Fibroblast of lung (primary cell): ENCODE data around the gene CSRP1. TPM values are rescaled to one million over a fixed set of nuclear protein-coding genes. Genes with fewer than 3 reads are reported as not detected.

Source experiments
- DNase-seq, 2 donors: peaks; one replicate each; pipeline versions ENCODE4 v3.0.0 to v3.0.0-alpha.2; 2010; ENCODE audit warnings: low read depth in 2 of 2
- H2AFZ ChIP-seq: 2 replicates; pipeline ENCODE4 v1.5.1; 2012; ENCODE audit warnings: low read length, control low read depth, inconsistent platforms
- H3K27ac ChIP-seq: 2 replicates; pipeline ENCODE4 v1.5.1; 2011; ENCODE audit warnings: low read length, control low read depth; ENCODE audit not compliant: insufficient read depth
- H3K27me3 ChIP-seq: 2 replicates; pipeline ENCODE4 v1.5.1; 2011; ENCODE audit warnings: mild to moderate bottlenecking, low read length; ENCODE audit not compliant: control insufficient read depth, insufficient read depth
- H3K36me3 ChIP-seq: 2 replicates; pipeline ENCODE4 v1.5.1; 2011; ENCODE audit warnings: low read length; ENCODE audit not compliant: control insufficient read depth, insufficient read depth
- H3K4me1 ChIP-seq: 2 replicates; pipeline ENCODE4 v1.5.1; 2011; ENCODE audit warnings: low read length; ENCODE audit not compliant: control insufficient read depth, insufficient read depth; ENCODE audit errors: extremely low read depth
- H3K4me2 ChIP-seq: 2 replicates; pipeline ENCODE4 v1.5.1; 2011; ENCODE audit warnings: low read length, control low read depth; ENCODE audit not compliant: insufficient read depth; ENCODE audit errors: extremely low read depth
- H3K4me3 ChIP-seq, 4 experiments: fragments of 200-600 bp in 1 of 4; sonication (generic) in 1 of 4; replicated peaks in 1 of 4; 2 replicates each; pipeline ENCODE4 v1.5.1; 2011 to 2016; ENCODE audit warnings: low read length in 4 of 4, low read depth in 3 of 4, mild to moderate bottlenecking in 3 of 4, control low read depth in 2 of 4, inconsistent platforms in 1 of 4, mixed read lengths in 1 of 4; ENCODE audit not compliant: insufficient read depth in 1 of 4; ENCODE audit errors: control extremely low read depth in 1 of 4
- H3K79me2 ChIP-seq: 2 replicates; pipeline ENCODE4 v1.5.1; 2012; ENCODE audit warnings: mild to moderate bottlenecking, low read length, inconsistent platforms; ENCODE audit not compliant: control insufficient read depth, insufficient read depth
- H3K9ac ChIP-seq: 2 replicates; pipeline ENCODE4 v1.5.1; 2011; ENCODE audit warnings: mild to moderate bottlenecking, low read length, control low read depth; ENCODE audit not compliant: insufficient read depth
- H3K9me3 ChIP-seq: 2 replicates; pipeline ENCODE4 v1.5.1; 2012; ENCODE audit warnings: low read depth, low read length; ENCODE audit not compliant: control insufficient read depth, insufficient read depth
- H4K20me1 ChIP-seq: 2 replicates; pipeline ENCODE4 v1.5.1; 2011; ENCODE audit warnings: low read length; ENCODE audit not compliant: control insufficient read depth, insufficient read depth; ENCODE audit errors: extremely low read depth
- CTCF ChIP-seq, 2 donors: IDR thresholded peaks in 1 of 2; conservative IDR thresholded peaks in 1 of 2; 1 replicate in 1 of 2; 2 replicates in 1 of 2; pipeline ENCODE4 v1.5.1; 2011 to 2012; ENCODE audit warnings: low read length in 2 of 2, control low read depth in 1 of 2, inconsistent platforms in 1 of 2, low read depth in 1 of 2, mild to moderate bottlenecking in 1 of 2
- EZH2 ChIP-seq: IDR thresholded peaks from 2 replicates; pipeline ENCODE4 v1.5.1; 2012; ENCODE audit warnings: low read length, control low read depth, mild to moderate bottlenecking; ENCODE audit errors: missing control alignments
- polyA plus RNA-seq, 2 donors: library from polyadenylated mRNA; depleted of rRNA in 1 of 2; stranded (reverse) in 1 of 2; unstranded in 1 of 2; fragments of >200 nt; gene quantifications; 2 replicates each; pipeline ENCODE4 v1.2.1, GENCODE V29; 2011 to 2012; ENCODE audit warnings: missing spikeins in 1 of 2
- total RNA-seq: library from RNA; depleted of rRNA; stranded (reverse); fragments of >200 nt; gene quantifications from 2 replicates; pipeline ENCODE4 v1.2.1, GENCODE V29; 2014

CSRP1 gene
- total and polyA plus RNA-seq, 2 donors (not counting 1 experiment from before 2014, with no cell fraction given), result 195 to 1,081 TPM

- H3K4me3 ChIP-seq, result peak overlapping the region; percentile 70 to 85 (median 80)
- no peak for TF ChIP-seq EZH2
- TF ChIP-seq CTCF (conservative IDR thresholded peaks at IDR 0.05 in 1 of 2, IDR thresholded peaks at IDR 0.05 in 1 of 2; ENCODE audit: low read depth in 1 of 2, low read length in 2 of 2), result no peak
- peaks cover 42% of the 10 kb centered on the region for H3K4me1 ChIP-seq
- H2AFZ ChIP-seq, result no peak overlapping the region
- no peaks in the 10 kb centered on the region for H3K27me3 ChIP-seq
- peaks cover 63% of the 10 kb centered on the region for H3K79me2 ChIP-seq
- H3K9me3 ChIP-seq, result no peaks in the 10 kb centered on the region
- H3K4me2 ChIP-seq, result peak overlapping the region; percentile 65
- peak overlapping the region; percentile 59 for H3K9ac ChIP-seq
- no peaks in the 10 kb centered on the region for H4K20me1 ChIP-seq
- no peak for DNase-seq
- peak overlapping the region; percentile 95 for H3K27ac ChIP-seq
- H3K36me3 ChIP-seq, result peaks cover 7% of the 10 kb centered on the region
Measured at GRCh38 chr1:201504799-201505502, 2.0 kb downstream of the CSRP1 start.

GRCh38 chr1:201504179-201504631 is 2.7 kb downstream of the CSRP1 start:
- peak overlapping the region; percentile 95 for H3K27ac ChIP-seq
- H3K4me3 ChIP-seq, result peak overlapping the region; percentile 30 to 85 (median 58)
- H3K4me2 ChIP-seq, result peak overlapping the region; percentile 65
- H3K9ac ChIP-seq, result peak overlapping the region; percentile 64
- H2AFZ ChIP-seq, result no peak overlapping the region
- TF ChIP-seq CTCF (conservative IDR thresholded peaks at IDR 0.05 in 1 of 2, IDR thresholded peaks at IDR 0.05 in 1 of 2; ENCODE audit: low read depth in 1 of 2, low read length in 2 of 2), result no peak
- no peak for TF ChIP-seq EZH2
- no peaks in the 10 kb centered on the region for H4K20me1 ChIP-seq
- peak; percentile 57 to 69 for DNase-seq
- no peaks in the 10 kb centered on the region for H3K9me3 ChIP-seq
- H3K27me3 ChIP-seq, result no peaks in the 10 kb centered on the region
- peaks cover 7% of the 10 kb centered on the region for H3K36me3 ChIP-seq
- peaks cover 37% of the 10 kb centered on the region for H3K4me1 ChIP-seq
- H3K79me2 ChIP-seq, result peaks cover 69% of the 10 kb centered on the region

DNA sequence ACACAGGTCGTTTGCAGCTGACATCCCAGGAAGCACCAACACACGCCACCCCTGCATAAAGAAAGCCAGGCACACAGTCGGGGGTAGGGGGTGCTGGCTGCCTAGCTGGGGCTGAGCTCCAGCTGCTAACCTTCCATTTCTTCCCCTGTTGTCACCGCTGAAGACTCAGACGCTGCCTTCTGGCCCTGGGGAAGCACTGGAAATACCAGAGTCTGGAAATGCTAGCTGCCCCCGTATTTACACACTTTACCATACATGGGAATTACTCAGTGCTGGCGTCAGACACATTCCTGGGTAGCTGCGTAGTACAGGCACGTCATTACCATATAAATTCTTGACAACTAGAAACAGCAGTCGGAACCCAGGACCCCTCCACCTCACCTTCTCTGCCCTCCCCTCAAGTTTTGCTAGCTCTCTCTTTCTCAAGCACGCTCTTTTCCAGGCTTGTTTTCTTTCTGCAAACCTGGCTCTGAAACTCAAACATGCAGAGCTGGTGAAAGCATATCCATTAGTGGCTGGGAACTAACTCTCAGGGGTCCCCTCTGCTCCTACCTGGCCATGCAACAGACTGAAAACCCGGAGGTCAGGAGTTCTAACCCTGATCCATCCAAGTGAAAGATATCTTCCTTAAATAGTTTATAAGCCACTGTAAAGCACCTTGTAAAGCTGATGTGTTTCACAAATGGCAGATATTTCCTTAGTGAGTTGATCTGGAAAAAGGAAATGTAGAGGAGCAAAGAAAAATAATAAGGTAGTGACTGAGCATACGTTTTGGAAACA is 3.3 kb downstream of the CSRP1 start:
- Histone ChIP-seq H3K36me3 (peaks cover 10% of the 10 kb centered on the region), H3K27me3 (no peaks in the 10 kb centered on the region), H3K79me2 (peaks cover 75% of the 10 kb centered on the region), H3K27ac (peak overlapping the region; percentile 95), H3K9me3 (no peaks in the 10 kb centered on the region), H3K9ac (peak overlapping the region; percentile 64), H2AFZ (no peak overlapping the region), H3K4me2 (peak overlapping the region; percentile 65), H3K4me3 (peak overlapping the region; percentile 30 to 85 (median 58)), H4K20me1 (no peaks in the 10 kb centered on the region), H3K4me1 (peaks cover 31% of the 10 kb centered on the region)
- TF ChIP-seq CTCF (conservative IDR thresholded peaks at IDR 0.05 in 1 of 2, IDR thresholded peaks at IDR 0.05 in 1 of 2; ENCODE audit: low read depth in 1 of 2, low read length in 2 of 2) (no peak), EZH2 (no peak)
- peak; percentile 99 for DNase-seq
